Smooth muscle cell (in vitro differentiated cells): Measurements from ENCODE around the gene HNRNPUL2. TPM values are rescaled to one million over a fixed set of nuclear protein-coding genes. Genes with fewer than 3 reads are reported as not detected.
A peak's percentile ranks its signal among the peaks of the same experiment; 100 is the strongest.
"Not testable (repeated sequence)": the region's sequence is repeated elsewhere in the genome, so short reads cannot be mapped to it uniquely, and the experiment has no call there.

Experiments
- DNase-seq: peaks from one replicate; lab custom pipeline; 2025; ENCODE audit not compliant: unreplicated experiment; lab: John Stamatoyannopoulos, UW
- H2AFZ ChIP-seq: fragments of 200-600 bp; sonication (generic); 2 replicates; pipeline ENCODE4 v1.6.0; 2016; ENCODE audit warnings: antibody characterized with exemption, low read depth, mild to moderate bottlenecking
- H3F3A ChIP-seq: fragments of 200-600 bp; sonication (generic); 2 replicates; pipeline ENCODE4 v1.6.0; 2017; ENCODE audit warnings: antibody characterized with exemption, low read depth
- H3K27ac ChIP-seq: fragments of 200-600 bp; sonication (generic); 2 replicates; pipeline ENCODE4 v1.5.1; 2016; ENCODE audit warnings: low read depth, mild to moderate bottlenecking
- H3K27me3 ChIP-seq: fragments of 200-600 bp; sonication (generic); 2 replicates; pipeline ENCODE4 v1.6.1; 2016; ENCODE audit warnings: low read depth, mild to moderate bottlenecking
- H3K36me3 ChIP-seq: fragments of 200-600 bp; sonication (generic); 2 replicates; pipeline ENCODE4 v1.5.1; 2016; ENCODE audit warnings: low read depth
- H3K4me1 ChIP-seq: fragments of 200-600 bp; sonication (generic); 2 replicates; pipeline ENCODE4 v1.5.1; 2016; ENCODE audit warnings: low read depth
- H3K4me2 ChIP-seq: fragments of 200-600 bp; sonication (generic); 2 replicates; pipeline ENCODE4 v1.6.0; 2016; ENCODE audit warnings: mild to moderate bottlenecking
- H3K4me3 ChIP-seq: fragments of 200-600 bp; sonication (generic); 2 replicates; pipeline ENCODE4 v1.5.1; 2016; ENCODE audit warnings: mild to moderate bottlenecking
- H3K79me2 ChIP-seq: fragments of 200-600 bp; sonication (generic); 2 replicates; pipeline ENCODE4 v1.6.0; 2016; ENCODE audit warnings: low read depth, mild to moderate bottlenecking
- H3K9ac ChIP-seq: fragments of 200-600 bp; sonication (generic); 2 replicates; pipeline ENCODE4 v1.6.0; 2016; ENCODE audit warnings: low read depth
- H3K9me3 ChIP-seq: fragments of 200-600 bp; sonication (generic); replicated peaks from 2 replicates; pipeline ENCODE4 v1.5.1; 2016; ENCODE audit warnings: low read depth
- H4K20me1 ChIP-seq: fragments of 200-600 bp; sonication (generic); 2 replicates; pipeline ENCODE4 v1.6.0; 2016; ENCODE audit warnings: low read depth
- CTCF ChIP-seq: fragments of 200-600 bp; sonication (generic); IDR thresholded peaks from 2 replicates; pipeline ENCODE4 v1.5.1; 2017; ENCODE audit warnings: borderline replicate concordance, mild to moderate bottlenecking, antibody characterized with exemption; ENCODE audit not compliant: insufficient read depth, poor library complexity, severe bottlenecking
- WGBS: methylation state at CpG from one replicate; pipeline ENCODE4 v1.1.7; 2016; ENCODE audit warnings: low lambda C conversion rate; 5-methylcytosine and 5-hydroxymethylcytosine counted together
- polyA plus RNA-seq: library from polyadenylated mRNA; unstranded; fragments of >200 nt; fragmentation: Nextera tagmentation; extraction: Ambion mirVana; gene quantifications from 2 replicates; pipeline ENCODE4 v1.2.1, GENCODE V29; 2016
- total RNA-seq: library from RNA; depleted of rRNA; stranded (reverse); fragments of >200 nt; gene quantifications from 2 replicates; pipeline ENCODE4 v1.2.3, GENCODE V29; 2014

The HNRNPUL2 gene
- total and polyA plus RNA-seq, 2 experiments from 2014 or later = 3.6 to 19.4 TPM

GRCh38 chr11:62677156-62677555 is 50.1 kb downstream of the HNRNPUL2 start:
- Histone ChIP-seq H4K20me1 (no peaks in the 10 kb centered on the region), H3K27ac (peak overlapping the region; percentile 10), H3K9ac (peak overlapping the region; percentile 9), H3K36me3 (no peaks in the 10 kb centered on the region), H3K4me3 (no peak overlapping the region), H3K79me2 (peaks cover 24% of the 10 kb centered on the region), H3K4me2 (no peak overlapping the region), H3K9me3 (no peaks in the 10 kb centered on the region), H3K27me3 (no peaks in the 10 kb centered on the region), H2AFZ (no peak overlapping the region), H3F3A (peaks cover 27% of the 10 kb centered on the region), H3K4me1 (peaks cover 7% of the 10 kb centered on the region)
- TF ChIP-seq CTCF = no peak
- WGBS = 94% methylated on average over 6 of the region's 6 CpGs
- no peak for DNase-seq

- H2AFZ ChIP-seq = no peak overlapping the region
- no peak overlapping the region for H3K4me3 ChIP-seq
These were observed 50.6 kb downstream of the HNRNPUL2 start for GRCh38 chr11:62676698-62677097.

DNA sequence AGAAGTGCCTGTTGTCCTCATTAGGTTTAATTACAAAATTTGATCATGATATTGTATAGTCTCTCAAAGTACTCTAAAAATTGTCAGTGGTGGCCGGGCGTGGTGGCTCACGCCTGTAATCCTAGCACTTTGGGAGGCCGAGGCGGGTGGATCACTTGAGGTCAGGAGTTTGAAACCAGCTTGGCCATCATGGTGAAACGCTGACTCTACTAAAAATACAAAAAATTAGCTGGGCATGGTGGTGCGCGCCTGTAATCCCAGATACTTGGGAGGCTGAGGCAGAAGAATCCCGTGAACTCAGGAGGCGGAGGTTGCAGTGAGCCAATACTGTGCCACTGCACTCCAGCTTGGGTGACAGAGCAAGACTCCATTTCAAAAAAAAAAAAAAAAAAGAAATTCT is 51.8 kb downstream of the HNRNPUL2 start:
- H2AFZ ChIP-seq, H3K9ac ChIP-seq, H3K27me3 ChIP-seq, H3K4me3 ChIP-seq, H3K9me3 ChIP-seq, H4K20me1 ChIP-seq, H3K36me3 ChIP-seq, DNase-seq, H3K4me2 ChIP-seq, H3K27ac ChIP-seq: not testable (repeated sequence)
- peaks cover 11% of the 10 kb centered on the region for H3K4me1 ChIP-seq
- WGBS = 93% methylated on average over 10 of the region's 10 CpGs
- H3K79me2 ChIP-seq = peaks cover 24% of the 10 kb centered on the region
- H3F3A ChIP-seq = peaks cover 23% of the 10 kb centered on the region

More at GRCh38 chr11:62676698-62677097, 50.6 kb downstream of the HNRNPUL2 start:
- no peak overlapping the region for H3K27ac ChIP-seq
- H3K9me3 ChIP-seq = no peaks in the 10 kb centered on the region
- peaks cover 24% of the 10 kb centered on the region for H3K79me2 ChIP-seq
- TF ChIP-seq CTCF = no peak
- no peak for DNase-seq
- peaks cover 7% of the 10 kb centered on the region for H3K4me1 ChIP-seq
- H3K27me3 ChIP-seq = no peaks in the 10 kb centered on the region
- H3K9ac ChIP-seq = no peak overlapping the region
- H3F3A ChIP-seq = peaks cover 27% of the 10 kb centered on the region
- H3K36me3 ChIP-seq = no peaks in the 10 kb centered on the region
- no peaks in the 10 kb centered on the region for H4K20me1 ChIP-seq
- 87% methylated on average over 6 of the region's 6 CpGs for WGBS
- H3K4me2 ChIP-seq = no peak overlapping the region

- DNase-seq = no peak
- 94% methylated on average over 2 of the region's 2 CpGs for WGBS
- H3K79me2 ChIP-seq = peaks cover 18% of the 10 kb centered on the region
These were observed 54.1 kb downstream of the HNRNPUL2 start for GRCh38 chr11:62673196-62673525.

More at GRCh38 chr11:62673196-62673525, 54.1 kb downstream of the HNRNPUL2 start:
- H3K27ac ChIP-seq = peak overlapping the region; percentile 29
- H3K4me2 ChIP-seq = no peak overlapping the region
- H3K36me3 ChIP-seq = no peaks in the 10 kb centered on the region
- no peak for TF ChIP-seq CTCF
- H3K4me1 ChIP-seq = peaks cover 8% of the 10 kb centered on the region
- peaks cover 34% of the 10 kb centered on the region for H3F3A ChIP-seq
- H3K9me3 ChIP-seq = no peaks in the 10 kb centered on the region
- no peak overlapping the region for H2AFZ ChIP-seq
- no peak overlapping the region for H3K9ac ChIP-seq
- no peak overlapping the region for H3K4me3 ChIP-seq
- no peaks in the 10 kb centered on the region for H4K20me1 ChIP-seq
- H3K27me3 ChIP-seq = no peaks in the 10 kb centered on the region
